Mucosa of stomach (tissue), 1 donor: ENCODE data around the gene PTPRE.

Experiments
- H3K27me3 ChIP-seq: one replicate; pipeline ENCODE4 v1.7.0; 2013; ENCODE audit warnings: mild to moderate bottlenecking, low read length; ENCODE audit not compliant: control insufficient read depth, insufficient read depth
- H3K36me3 ChIP-seq: one replicate; pipeline ENCODE4 v1.7.0; 2013; ENCODE audit warnings: low read length; ENCODE audit not compliant: control insufficient read depth, insufficient read depth
- H3K4me1 ChIP-seq: one replicate; pipeline ENCODE4 v1.7.0; 2013; ENCODE audit warnings: mild to moderate bottlenecking, low read length; ENCODE audit not compliant: control insufficient read depth, insufficient read depth
- H3K4me3 ChIP-seq: one replicate; pipeline ENCODE4 v1.7.0; 2013; ENCODE audit warnings: low read length
- H3K9ac ChIP-seq: one replicate; pipeline ENCODE4 v1.7.0; 2013; ENCODE audit warnings: mild to moderate bottlenecking, low read length, moderate library complexity
- H3K9me3 ChIP-seq: one replicate; pipeline ENCODE4 v1.7.0; 2013; ENCODE audit warnings: mild to moderate bottlenecking, low read length, moderate library complexity; ENCODE audit not compliant: control insufficient read depth
- donor health status: Pancreatic carcinoma.

Gene PTPRE

GRCh38 chr10:128008521-128009250, 101.8 kb downstream of the PTPRE start:
- H3K27me3 ChIP-seq: no peaks in the 10 kb centered on the region
- H3K9ac ChIP-seq: no peak overlapping the region
- no peak overlapping the region for H3K4me3 ChIP-seq
- H3K9me3 ChIP-seq: no peaks in the 10 kb centered on the region
- peaks cover 20% of the 10 kb centered on the region for H3K4me1 ChIP-seq
- H3K36me3 ChIP-seq: no peaks in the 10 kb centered on the region

DNA sequence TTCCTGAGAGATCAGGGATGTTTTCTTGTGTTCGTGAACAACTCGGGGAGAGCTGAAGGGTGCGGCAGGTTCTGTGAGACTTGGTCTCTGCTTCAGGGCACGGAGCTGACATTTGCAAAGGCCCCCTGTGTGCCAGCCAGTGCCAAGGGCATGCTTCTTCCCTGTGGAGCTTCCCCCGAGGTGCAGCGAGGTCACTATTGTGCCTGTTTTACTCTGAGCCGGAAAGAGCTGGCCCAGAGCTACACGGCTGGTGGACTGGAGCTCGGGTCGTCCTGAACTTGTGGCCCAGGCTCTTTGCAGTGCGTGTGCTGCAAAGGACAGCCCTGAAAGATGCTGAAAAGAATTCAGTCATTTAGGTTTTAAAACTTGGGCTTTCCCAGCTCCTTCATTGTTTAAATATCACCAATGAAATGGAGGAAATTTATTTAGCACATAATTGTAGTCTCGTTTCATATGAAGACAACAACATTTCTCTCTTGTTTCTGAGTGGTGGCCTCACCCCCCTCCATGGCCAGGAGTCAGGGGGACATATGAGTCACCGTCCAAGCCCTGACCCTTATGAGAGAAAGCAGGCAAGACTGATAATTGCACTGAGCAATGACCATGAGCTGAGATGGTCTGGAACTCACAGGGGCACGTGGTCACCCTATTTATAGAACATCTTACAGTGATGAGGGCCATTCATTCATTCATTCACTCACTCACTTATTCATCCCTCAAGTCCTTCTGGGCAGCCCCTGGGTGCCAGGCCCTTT, 102.6 kb downstream of the PTPRE start:
- Histone ChIP-seq H3K4me1 (peaks cover 20% of the 10 kb centered on the region), H3K4me3 (no peak overlapping the region), H3K9me3 (no peaks in the 10 kb centered on the region), H3K36me3 (no peaks in the 10 kb centered on the region), H3K27me3 (no peaks in the 10 kb centered on the region), H3K9ac (no peak overlapping the region)

DNA sequence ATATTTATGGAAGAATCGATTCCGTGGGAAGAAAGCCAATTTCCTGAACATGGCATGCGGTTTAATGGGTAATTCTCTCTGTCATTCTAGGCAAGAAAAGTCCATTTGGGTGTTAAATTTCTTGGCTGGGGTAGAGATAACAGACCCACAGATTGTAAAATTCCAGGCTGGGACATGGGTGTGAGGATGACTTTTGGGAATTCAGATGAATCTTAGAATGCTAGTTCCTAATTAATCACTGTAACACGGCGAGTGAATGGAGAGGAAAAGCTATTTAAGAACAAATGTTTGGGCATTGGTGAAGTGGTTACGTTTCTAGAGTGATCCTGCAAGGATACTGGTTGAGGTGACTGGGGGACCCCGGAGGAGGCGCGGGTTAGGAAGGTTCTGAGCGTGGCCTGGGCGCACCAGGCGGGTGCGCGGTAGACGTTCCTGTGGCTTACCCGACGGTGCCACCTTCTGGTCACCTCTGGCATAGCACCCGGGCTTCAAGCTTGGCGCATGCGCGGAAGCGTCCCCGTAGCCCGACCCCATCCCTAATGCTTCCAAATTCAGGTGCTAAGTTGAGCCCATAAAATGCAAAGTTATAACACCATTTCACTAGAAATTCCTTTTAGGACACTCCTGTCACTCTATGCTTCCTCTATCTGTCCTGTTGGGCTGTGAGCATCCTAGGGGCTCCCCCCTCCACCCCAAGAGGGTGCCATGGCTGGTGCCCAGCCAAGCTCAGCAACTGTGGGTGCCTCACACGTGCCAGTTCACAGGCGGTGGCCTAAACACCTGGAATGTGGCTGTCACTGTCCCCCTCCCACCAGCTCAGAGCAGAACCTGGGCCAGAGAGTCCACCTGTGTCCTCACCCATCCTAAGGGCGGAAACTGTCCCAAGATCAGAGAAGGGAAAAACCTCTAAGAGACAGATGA, 104.4 kb downstream of the PTPRE start:
- Histone ChIP-seq H3K4me1 (peaks cover 20% of the 10 kb centered on the region), H3K9me3 (no peaks in the 10 kb centered on the region), H3K4me3 (no peak overlapping the region), H3K36me3 (no peaks in the 10 kb centered on the region), H3K9ac (no peak overlapping the region), H3K27me3 (no peaks in the 10 kb centered on the region)

DNA sequence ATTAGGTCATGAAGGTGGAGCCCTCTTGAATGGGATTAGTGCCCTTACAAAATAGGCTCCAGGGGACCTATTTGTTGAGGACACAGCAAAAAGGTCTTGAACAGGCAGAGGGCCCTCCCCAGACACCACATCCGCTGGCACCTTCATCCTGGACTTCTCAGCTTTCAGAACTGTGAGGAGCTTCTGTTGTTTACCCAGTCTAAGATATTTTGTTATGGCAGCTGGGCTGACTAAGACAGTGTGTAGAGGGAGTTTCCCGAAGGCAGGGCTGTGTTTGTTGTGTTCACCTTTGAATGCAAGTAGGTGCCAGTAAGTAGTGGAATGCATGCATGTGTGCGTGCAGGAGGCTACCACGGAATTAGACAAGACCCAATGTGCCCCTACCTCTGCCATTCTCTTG, 106.7 kb downstream of the PTPRE start:
- Histone ChIP-seq H3K27me3 (no peaks in the 10 kb centered on the region), H3K4me1 (peaks cover 9% of the 10 kb centered on the region), H3K36me3 (no peaks in the 10 kb centered on the region), H3K9ac (no peak overlapping the region), H3K4me3 (no peak overlapping the region), H3K9me3 (no peaks in the 10 kb centered on the region)

DNA sequence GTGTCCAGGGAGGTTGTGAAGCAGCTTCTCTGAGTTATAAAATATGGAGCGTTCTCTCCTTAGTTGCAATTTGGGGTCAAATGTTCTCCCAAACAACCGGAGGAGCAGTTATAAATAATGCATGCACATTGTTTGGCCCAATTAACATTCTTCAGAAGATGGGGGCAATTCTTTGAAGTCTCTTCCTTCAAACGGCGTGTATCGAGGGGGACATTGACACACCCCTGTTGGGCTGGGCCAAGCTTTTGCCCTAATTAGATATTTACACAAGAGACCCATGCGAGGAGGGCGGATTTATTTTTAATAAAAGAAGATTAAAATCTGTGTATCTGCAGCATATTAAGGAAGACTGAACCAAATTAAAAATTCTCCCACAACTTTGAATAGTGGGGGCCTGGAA, 107.3 kb downstream of the PTPRE start:
- Histone ChIP-seq H3K4me3 (no peak overlapping the region), H3K27me3 (no peaks in the 10 kb centered on the region), H3K36me3 (no peaks in the 10 kb centered on the region), H3K4me1 (peaks cover 9% of the 10 kb centered on the region), H3K9ac (no peak overlapping the region), H3K9me3 (no peaks in the 10 kb centered on the region)

DNA sequence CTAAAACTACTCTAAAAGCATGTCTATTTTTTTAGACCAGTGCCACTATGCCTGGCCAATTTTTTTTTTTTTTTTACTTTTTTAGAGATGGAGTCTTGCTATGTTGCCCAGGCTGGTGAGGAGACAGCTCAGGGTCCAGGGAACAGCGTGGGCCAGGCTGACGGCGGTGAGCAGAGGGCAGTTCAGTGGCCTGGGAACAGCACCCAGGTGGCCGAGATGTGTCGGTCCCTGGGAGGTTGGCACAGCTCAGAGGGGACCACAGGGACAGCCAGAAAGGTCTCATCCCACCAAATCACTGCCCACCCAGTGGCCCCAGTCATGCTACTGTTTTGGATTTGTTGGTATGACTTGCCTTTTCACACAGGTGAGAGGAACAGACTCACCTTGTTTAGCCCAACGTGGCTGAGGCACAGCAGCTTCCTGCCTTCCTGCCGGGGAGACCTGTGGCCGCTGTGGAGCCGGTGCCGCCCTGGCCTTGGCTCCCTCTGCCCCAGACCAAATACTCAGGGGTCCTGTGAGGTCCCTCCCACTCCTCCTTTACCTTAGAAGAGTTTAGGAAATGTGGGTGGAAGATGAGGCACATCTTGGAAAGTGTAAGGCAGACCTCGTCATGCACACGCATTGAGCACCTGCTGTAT, 109.6 kb downstream of the PTPRE start:
- Histone ChIP-seq H3K9me3 (no peaks in the 10 kb centered on the region), H3K4me1 (peaks cover 1% of the 10 kb centered on the region), H3K9ac (no peak overlapping the region), H3K4me3 (no peak overlapping the region), H3K27me3 (no peaks in the 10 kb centered on the region), H3K36me3 (no peaks in the 10 kb centered on the region)

- H3K4me1 ChIP-seq: no peaks in the 10 kb centered on the region
- H3K36me3 ChIP-seq: no peaks in the 10 kb centered on the region
- no peaks in the 10 kb centered on the region for H3K27me3 ChIP-seq
- H3K9me3 ChIP-seq: no peaks in the 10 kb centered on the region
- H3K9ac ChIP-seq: no peak overlapping the region
- no peak overlapping the region for H3K4me3 ChIP-seq
Observed at GRCh38 chr10:128017822-128018221, 110.9 kb downstream of the PTPRE start.

GRCh38 chr10:128018236-128018635, 111.3 kb downstream of the PTPRE start:
- Histone ChIP-seq H3K9me3 (no peaks in the 10 kb centered on the region), H3K36me3 (no peaks in the 10 kb centered on the region), H3K9ac (no peak overlapping the region), H3K27me3 (no peaks in the 10 kb centered on the region), H3K4me1 (no peaks in the 10 kb centered on the region), H3K4me3 (no peak overlapping the region)

DNA sequence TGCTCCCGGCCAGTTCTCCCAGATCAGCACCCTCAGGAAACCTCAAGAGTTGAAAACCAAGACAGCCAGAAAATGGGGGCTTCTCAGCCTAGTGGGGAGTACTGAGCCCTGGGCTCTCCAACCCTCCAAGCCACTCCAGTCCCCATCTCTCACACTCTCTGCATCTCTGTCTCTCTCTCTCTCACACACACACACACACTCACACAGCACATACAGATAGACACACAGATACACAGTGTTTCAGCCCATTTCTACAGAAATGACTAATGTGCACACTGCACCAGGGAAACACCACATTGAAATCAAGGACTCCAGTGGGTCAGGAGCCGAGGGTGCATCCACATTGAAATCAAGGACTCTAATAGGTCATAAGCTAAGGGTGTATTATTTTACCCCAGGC, 111.8 kb downstream of the PTPRE start:
- Histone ChIP-seq H3K9ac (no peak overlapping the region), H3K27me3 (no peaks in the 10 kb centered on the region), H3K4me1 (no peaks in the 10 kb centered on the region), H3K4me3 (no peak overlapping the region), H3K36me3 (no peaks in the 10 kb centered on the region), H3K9me3 (no peaks in the 10 kb centered on the region)

- no peaks in the 10 kb centered on the region for H3K9me3 ChIP-seq
- H3K9ac ChIP-seq: no peak overlapping the region
- no peaks in the 10 kb centered on the region for H3K27me3 ChIP-seq
- no peak overlapping the region for H3K4me3 ChIP-seq
- no peaks in the 10 kb centered on the region for H3K36me3 ChIP-seq
- peaks cover 7% of the 10 kb centered on the region for H3K4me1 ChIP-seq
Observed at GRCh38 chr10:128022261-128023196, 115.6 kb downstream of the PTPRE start.

GRCh38 chr10:128024426-128024825, 117.5 kb downstream of the PTPRE start:
- Histone ChIP-seq H3K4me3 (no peak overlapping the region), H3K9me3 (no peaks in the 10 kb centered on the region), H3K4me1 (peaks cover 7% of the 10 kb centered on the region), H3K27me3 (no peaks in the 10 kb centered on the region), H3K9ac (no peak overlapping the region), H3K36me3 (no peaks in the 10 kb centered on the region)
